ENCODE results near the gene DNM3. TPM values are rescaled to one million over a fixed set of nuclear protein-coding genes. Genes with fewer than 3 reads are reported as not detected.
"Not testable (repeated sequence)": the region's sequence is repeated elsewhere in the genome, so short reads cannot be mapped to it uniquely, and the experiment has no call there.

The DNM3 gene
- total RNA-seq, 6 donors from 2014 or later: 7.1 to 30.4 (median 10.3) TPM

DNA sequence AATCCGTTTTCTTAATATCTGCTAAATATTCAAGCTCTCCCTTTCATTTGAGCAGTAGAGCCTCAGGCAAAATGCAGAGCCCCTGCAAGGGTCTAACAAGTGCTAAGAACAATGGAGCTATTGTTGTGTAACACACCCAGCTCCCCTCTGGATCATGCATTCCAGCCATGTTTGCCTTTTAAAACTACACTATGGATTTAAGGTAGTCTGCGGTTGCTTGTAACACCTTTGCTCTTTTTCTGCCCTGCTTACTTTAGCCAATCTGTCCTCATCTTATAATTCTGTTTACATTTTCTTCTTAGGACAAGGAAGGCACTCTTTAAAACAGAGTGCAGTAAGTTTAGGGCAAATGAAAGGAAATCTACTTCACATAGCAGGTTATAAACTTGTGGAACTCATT lies 519.2 kb downstream of the DNM3 start:
- Histone ChIP-seq H3K4me3 (no peak overlapping the region), H3K36me3 (no peaks in the 10 kb centered on the region), H3K27me3 (no peaks in the 10 kb centered on the region), H3K27ac (peak overlapping the region in 3 of 4 donors; percentile 17 to 86 (median 81)), H3K4me1 (peaks cover 24 to 33% (median 28%) of the 10 kb centered on the region in 4 donors), H3K9me3 (no peaks in the 10 kb centered on the region)
- TF ChIP-seq EP300 (IDR thresholded peaks at IDR 0.05) (no peak), CTCF (IDR thresholded peaks at IDR 0.05) (no peak), POLR2A (IDR thresholded peaks at IDR 0.05) (no peak), POLR2AphosphoS5 (IDR thresholded peaks at IDR 0.05) (no peak)
- ATAC-seq (ENCODE audit: low FRiP score in 2 of 2): no peak
- no peak for DNase-seq
- 65 to 71% methylated on average over 2 of the region's 2 CpGs for WGBS, 2 donors

- H3K4me1 ChIP-seq: peaks cover 24 to 33% (median 28%) of the 10 kb centered on the region in 4 donors
- H3K9me3 ChIP-seq: no peaks in the 10 kb centered on the region
- H3K36me3 ChIP-seq: no peaks in the 10 kb centered on the region
- no peak overlapping the region for H3K4me3 ChIP-seq
- H3K27me3 ChIP-seq: no peaks in the 10 kb centered on the region
- TF ChIP-seq EP300 (IDR thresholded peaks at IDR 0.05) (no peak), POLR2AphosphoS5 (IDR thresholded peaks at IDR 0.05) (no peak), POLR2A (IDR thresholded peaks at IDR 0.05) (no peak), CTCF (IDR thresholded peaks at IDR 0.05) (no peak)
- no peak for ATAC-seq (ENCODE audit: low FRiP score in 2 of 2)
- H3K27ac ChIP-seq: peak overlapping the region in 2 of 4 donors; percentile 17 to 86
- DNase-seq: no peak
- 71 to 83% methylated on average over 6 of the region's 6 CpGs for WGBS, 2 donors
Observed at GRCh38 chr1:172360985-172361384, 519.7 kb downstream of the DNM3 start.

DNA sequence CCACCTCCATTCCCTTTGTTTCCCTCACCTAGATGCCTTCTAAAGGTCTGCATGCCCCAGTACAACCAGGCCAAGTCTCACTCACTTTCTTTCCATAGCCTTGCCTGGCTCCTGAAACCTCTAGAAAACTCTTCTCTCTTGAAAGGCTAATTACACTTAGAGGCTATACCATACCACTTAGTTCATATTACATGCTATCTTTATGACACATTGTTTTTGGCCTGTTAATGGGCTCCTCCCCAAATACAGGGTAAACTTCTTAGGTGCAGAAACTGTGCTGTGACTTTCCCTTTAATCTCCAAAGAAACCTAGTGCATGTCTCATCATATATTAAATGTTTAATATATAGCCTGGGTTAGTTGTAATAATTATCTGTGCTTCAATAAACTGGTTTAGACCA lies 522.6 kb downstream of the DNM3 start:
- H3K27ac ChIP-seq: no peak overlapping the region
- H3K9me3 ChIP-seq: peaks cover 0 to 10% (median 7%) of the 10 kb centered on the region in 4 donors
- H3K36me3 ChIP-seq: no peaks in the 10 kb centered on the region
- no peaks in the 10 kb centered on the region for H3K27me3 ChIP-seq
- no peak overlapping the region for H3K4me3 ChIP-seq
- DNase-seq: no peak
- no peak for ATAC-seq (ENCODE audit: low FRiP score in 2 of 2)
- H3K4me1 ChIP-seq: peaks cover 11 to 22% (median 14%) of the 10 kb centered on the region in 4 donors
- TF ChIP-seq CTCF (IDR thresholded peaks at IDR 0.05) (no peak), POLR2AphosphoS5 (IDR thresholded peaks at IDR 0.05) (no peak), POLR2A (IDR thresholded peaks at IDR 0.05) (no peak), EP300 (IDR thresholded peaks at IDR 0.05) (no peak)

DNA sequence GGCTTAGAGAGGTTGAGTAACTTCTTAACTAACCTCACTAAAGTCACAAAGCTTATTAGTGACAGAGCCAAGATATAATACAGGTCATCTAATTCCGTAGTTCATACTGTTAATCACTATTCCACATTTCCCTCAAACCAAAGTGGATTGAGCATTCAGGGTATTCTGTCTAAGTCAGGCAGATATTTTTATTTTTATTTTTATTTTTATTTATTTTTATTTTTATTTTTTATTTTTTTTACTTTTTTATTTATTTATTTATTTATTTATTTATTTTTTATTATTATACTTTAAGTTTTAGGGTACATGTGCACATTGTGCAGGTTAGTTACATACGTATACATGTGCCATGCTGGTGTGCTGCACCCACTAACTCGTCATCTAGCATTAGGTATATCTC lies 530.3 kb downstream of the DNM3 start:
- not testable (repeated sequence) for H3K27me3 ChIP-seq; H3K9me3 ChIP-seq; H3K4me3 ChIP-seq; DNase-seq; ATAC-seq (ENCODE audit: low FRiP score in 2 of 2); H3K27ac ChIP-seq; H3K4me1 ChIP-seq; H3K36me3 ChIP-seq
- WGBS, 2 donors: 98 to 100% methylated on average over 3 of the region's 3 CpGs

- WGBS, 2 donors: 55 to 71% methylated on average over 1 of the region's 1 CpG
- H3K36me3 ChIP-seq: no peaks in the 10 kb centered on the region
- TF ChIP-seq POLR2A (IDR thresholded peaks at IDR 0.05) (no peak), EP300 (IDR thresholded peaks at IDR 0.05) (no peak), POLR2AphosphoS5 (IDR thresholded peaks at IDR 0.05) (no peak)
- ATAC-seq (ENCODE audit: low FRiP score in 2 of 2) (peak in 1 of 2 donors; percentile 54), DNase-seq (no peak)
- no peaks in the 10 kb centered on the region for H3K9me3 ChIP-seq
- H3K4me3 ChIP-seq: no peak overlapping the region
- H3K27ac ChIP-seq: no peak overlapping the region
- no peaks in the 10 kb centered on the region for H3K27me3 ChIP-seq
- H3K4me1 ChIP-seq: no peaks in the 10 kb centered on the region
Observed at GRCh38 chr1:172373864-172374263, 532.6 kb downstream of the DNM3 start.

DNA sequence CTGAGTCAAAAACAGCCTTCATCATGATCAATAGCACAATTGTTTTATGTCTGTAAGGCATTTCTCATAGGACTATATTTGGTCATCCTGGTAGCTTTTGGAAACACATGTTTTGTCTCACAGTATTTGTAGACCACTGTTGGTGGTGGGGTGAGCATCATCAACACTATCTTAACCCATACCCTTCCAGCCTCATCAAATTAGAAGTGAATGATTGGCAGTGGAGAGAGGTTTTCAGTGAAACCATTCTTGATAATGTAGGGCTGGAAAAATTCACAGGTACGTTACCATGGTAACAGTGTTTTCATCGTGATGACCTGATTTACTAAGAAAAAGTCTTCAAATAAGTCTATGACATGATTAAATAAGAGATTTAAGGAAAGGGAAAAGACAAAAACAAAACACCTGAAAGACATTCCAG lies 533.9 kb downstream of the DNM3 start:
- Histone ChIP-seq H3K9me3 (no peaks in the 10 kb centered on the region), H3K27ac (no peak overlapping the region), H3K36me3 (no peaks in the 10 kb centered on the region), H3K4me1 (peaks cover 0 to 1% (median 0%) of the 10 kb centered on the region in 4 donors), H3K27me3 (no peaks in the 10 kb centered on the region), H3K4me3 (no peak overlapping the region)
- WGBS, 2 donors: 79 to 85% methylated on average over 2 of the region's 2 CpGs
- TF ChIP-seq POLR2AphosphoS5 (IDR thresholded peaks at IDR 0.05): no peak
- TF ChIP-seq CTCF (IDR thresholded peaks at IDR 0.05): no peak
- TF ChIP-seq EP300 (IDR thresholded peaks at IDR 0.05): no peak
- TF ChIP-seq POLR2A (IDR thresholded peaks at IDR 0.05): no peak
- DNase-seq (no peak), ATAC-seq (ENCODE audit: low FRiP score in 2 of 2) (no peak)
